Right cardiac atrium (tissue), 5 donors: ENCODE results near the gene RRP15. TPM values are rescaled to one million over a fixed set of nuclear protein-coding genes. Genes with fewer than 3 reads are reported as not detected.
"Not testable (repeated sequence)": the region's sequence is repeated elsewhere in the genome, so short reads cannot be mapped to it uniquely, and the experiment has no call there.

Experiments
- ATAC-seq, 2 donors: fragments of 200-7000 bp; cut with Tn5 transposase; one replicate each; pipeline versions ENCODE4 v1.8.0 to v1.9.1; 2020; ENCODE audit warnings: moderate library complexity in 2 of 2, mild to moderate bottlenecking in 1 of 2
- DNase-seq, 3 donors: peaks; one replicate each; pipeline ENCODE4 v3.0.0-alpha.2; 2020
- H3K27ac ChIP-seq: one replicate; pipeline ENCODE4 v1.5.1; 2013; ENCODE audit warnings: mild to moderate bottlenecking, low read length, control low read depth, moderate library complexity
- H3K27me3 ChIP-seq: one replicate; pipeline ENCODE4 v1.6.1; 2013; ENCODE audit not compliant: control insufficient read depth, insufficient read depth
- H3K4me1 ChIP-seq: one replicate; pipeline ENCODE4 v1.6.1; 2013; ENCODE audit warnings: low read length; ENCODE audit not compliant: control insufficient read depth, insufficient read depth
- H3K4me3 ChIP-seq: one replicate; pipeline ENCODE4 v1.5.1; 2013; ENCODE audit warnings: low read length, control low read depth
- H3K9me3 ChIP-seq: one replicate; pipeline ENCODE4 v1.6.1; 2013; ENCODE audit warnings: low read length; ENCODE audit not compliant: control insufficient read depth
- WGBS: extraction: QIAGEN DNeasy Blood & Tissue Kit; methylation state at CpG from one replicate; pipeline ENCODE4 v1.1.7; 2013; 5-methylcytosine and 5-hydroxymethylcytosine counted together
- intact Hi-C, 4 donors: fragments of 100-400 bp; cut with DNase I; formaldehyde crosslinking; loops; one replicate each; pipeline versions ENCODE4 v1.11.0 to v1.14.0; 2022 to 2023
- polyA plus RNA-seq: library from polyadenylated mRNA; stranded (reverse); fragments of 200-250 nt; gene quantifications from one replicate; pipeline ENCODE4 v1.2.3, GENCODE V29; 2013
- total RNA-seq, 4 donors: library from RNA; stranded (reverse); fragmentation: NEBNext Ultra II Directional; extraction: Animal tissue kit (Norgen Biotek cat#: 25700); gene quantifications; one replicate each; pipeline ENCODE4 v1.2.1, GENCODE V29; 2021
- donor health status: healthy with polysubstance abuse.
- donor health status: DM: no; HTN: yes; CAD: no.
- donor health status: DM: no; HTN: no; CAD: no.
- donor health status: DM: no; HTN: yes; CAD: no; lungs with severe emphysema.
- donor health status: DM: yes; HTN: yes; CAD: no.

Gene RRP15
- total and polyA plus RNA-seq, 5 donors, result 3.8 to 24.7 (median 19.8) TPM

DNA sequence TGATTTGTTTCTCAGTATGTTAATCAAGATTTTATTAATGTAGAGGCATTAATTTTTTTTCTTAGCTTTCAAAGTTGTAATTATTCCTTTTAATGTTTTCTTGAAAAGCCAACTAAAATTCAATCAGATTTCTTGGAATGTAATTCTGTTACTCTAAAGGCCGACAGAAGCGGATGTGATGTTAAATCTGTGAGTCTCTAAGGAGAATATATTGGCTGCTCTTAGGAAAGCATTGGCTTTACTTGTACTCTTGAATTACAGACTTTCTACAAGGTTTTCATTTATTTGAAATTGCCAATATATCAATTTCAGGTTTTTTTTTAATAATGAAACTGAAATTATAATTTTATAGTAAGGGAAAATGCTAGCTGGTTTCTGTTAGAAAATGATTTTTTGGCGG, 29.2 kb downstream of the RRP15 start:
- intact Hi-C loops, result no loop called here
- H3K4me1 ChIP-seq, result peaks cover 1% of the 10 kb centered on the region
- DNase-seq (no peak), ATAC-seq (no peak)
- no peaks in the 10 kb centered on the region for H3K27me3 ChIP-seq
- no peak overlapping the region for H3K27ac ChIP-seq
- no peaks in the 10 kb centered on the region for H3K9me3 ChIP-seq
- no peak overlapping the region for H3K4me3 ChIP-seq
- WGBS, result 82% methylated on average over 3 of the region's 3 CpGs

DNA sequence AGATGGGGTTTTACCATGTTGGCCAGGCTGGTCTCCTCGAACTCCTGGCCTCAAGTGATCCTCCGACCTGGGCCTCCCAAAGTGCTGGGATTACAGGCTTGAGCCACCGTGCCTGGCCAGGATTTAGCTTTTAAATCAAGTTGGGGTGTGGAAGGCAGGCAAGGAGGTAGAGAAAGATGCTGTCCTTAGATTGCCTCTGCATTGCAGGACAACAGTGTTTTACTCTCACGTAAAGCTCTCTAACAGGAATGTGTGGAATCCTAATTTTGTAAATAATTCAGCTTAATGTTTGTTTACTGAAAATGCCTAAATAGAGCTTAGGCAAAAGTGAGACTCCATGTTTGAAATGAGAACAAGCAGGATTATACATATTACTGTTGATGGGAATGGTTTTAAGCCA, 30.5 kb downstream of the RRP15 start:
- intact Hi-C loops, result no loop called here
- peaks cover 1% of the 10 kb centered on the region for H3K4me1 ChIP-seq
- H3K4me3 ChIP-seq, result no peak overlapping the region
- no peaks in the 10 kb centered on the region for H3K27me3 ChIP-seq
- ATAC-seq, result no peak
- no peak overlapping the region for H3K27ac ChIP-seq
- 96% methylated on average over 4 of the region's 4 CpGs for WGBS
- DNase-seq, result no peak
- no peaks in the 10 kb centered on the region for H3K9me3 ChIP-seq

DNA sequence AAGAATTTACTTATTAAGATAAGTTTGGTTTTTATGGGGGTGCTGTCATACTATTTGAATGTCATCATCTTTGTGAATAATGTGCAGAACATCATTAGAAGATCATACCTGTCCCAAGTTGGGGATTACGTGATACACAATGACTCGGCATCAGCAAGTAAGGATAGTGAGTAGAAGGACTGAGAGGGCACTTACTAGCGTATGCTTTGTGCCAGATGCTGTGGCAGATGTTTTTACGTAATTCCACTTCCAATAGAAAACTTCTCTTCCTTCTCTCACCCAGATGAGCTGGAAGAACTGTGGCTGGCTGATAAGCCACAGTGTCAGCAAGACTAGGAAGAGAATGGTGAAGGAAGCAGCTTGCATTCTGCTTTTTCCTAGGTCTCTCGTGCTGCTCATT, 32.0 kb downstream of the RRP15 start:
- DNase-seq, result no peak

GRCh38 chr1:218320182-218320581, 35.1 kb downstream of the RRP15 start:
- H3K27ac ChIP-seq, ATAC-seq, intact Hi-C loops, H3K4me3 ChIP-seq, H3K9me3 ChIP-seq, H3K4me1 ChIP-seq, H3K27me3 ChIP-seq, DNase-seq: not testable (repeated sequence)
- 100% methylated on average over 3 of the region's 3 CpGs for WGBS

More for the DNA sequence above, 32.0 kb downstream of the RRP15 start:
- no peak overlapping the region for H3K4me3 ChIP-seq
- H3K9me3 ChIP-seq, result no peaks in the 10 kb centered on the region
- intact Hi-C loops, result no loop called here
- peaks cover 1% of the 10 kb centered on the region for H3K4me1 ChIP-seq
- no peak for ATAC-seq
- WGBS, result 84% methylated on average over 5 of the region's 5 CpGs
- H3K27ac ChIP-seq, result no peak overlapping the region
- no peaks in the 10 kb centered on the region for H3K27me3 ChIP-seq

GRCh38 chr1:218322762-218323161, 37.7 kb downstream of the RRP15 start:
- 95% methylated on average over 17 of the region's 17 CpGs for WGBS
- H3K27me3 ChIP-seq, result no peaks in the 10 kb centered on the region

GRCh38 chr1:218323568-218324225, 38.6 kb downstream of the RRP15 start:
- Histone ChIP-seq H3K4me3 (no peak overlapping the region), H3K27ac (no peak overlapping the region), H3K27me3 (no peaks in the 10 kb centered on the region), H3K4me1 (no peaks in the 10 kb centered on the region), H3K9me3 (no peaks in the 10 kb centered on the region)
- peak in 2 of 3 donors; percentile 45 to 54 for DNase-seq
- WGBS, result 97% methylated on average over 21 of the region's 21 CpGs
- ATAC-seq, result peak; percentile 25 to 36
- intact Hi-C loops, result no loop called here

More at GRCh38 chr1:218322762-218323161, 37.7 kb downstream of the RRP15 start:
- H3K4me1 ChIP-seq, result no peaks in the 10 kb centered on the region
- H3K4me3 ChIP-seq, result no peak overlapping the region
- peak in 1 of 2 donors; percentile 18 for ATAC-seq
- H3K27ac ChIP-seq, result no peak overlapping the region
- DNase-seq, result peak in 1 of 3 donors; percentile 43
- H3K9me3 ChIP-seq, result no peaks in the 10 kb centered on the region
- intact Hi-C loops, result no loop called here

GRCh38 chr1:218324226-218324580, 39.1 kb downstream of the RRP15 start:
- H3K27me3 ChIP-seq, result no peaks in the 10 kb centered on the region
- peak in 1 of 2 donors; percentile 11 for ATAC-seq
- intact Hi-C loops, result no loop called here
- no peaks in the 10 kb centered on the region for H3K9me3 ChIP-seq
- 97% methylated on average over 20 of the region's 20 CpGs for WGBS
- no peak overlapping the region for H3K4me3 ChIP-seq
- no peaks in the 10 kb centered on the region for H3K4me1 ChIP-seq
- DNase-seq, result peak in 2 of 3 donors; percentile 22 to 42
- H3K27ac ChIP-seq, result no peak overlapping the region

GRCh38 chr1:218328769-218329168, 43.7 kb downstream of the RRP15 start:
- DNase-seq (no peak), ATAC-seq (no peak)
- intact Hi-C loops, result no loop called here
- Histone ChIP-seq H3K4me3 (no peak overlapping the region), H3K27ac (no peak overlapping the region), H3K9me3 (no peaks in the 10 kb centered on the region), H3K4me1 (no peaks in the 10 kb centered on the region), H3K27me3 (no peaks in the 10 kb centered on the region)
- 89% methylated on average over 3 of the region's 3 CpGs for WGBS

DNA sequence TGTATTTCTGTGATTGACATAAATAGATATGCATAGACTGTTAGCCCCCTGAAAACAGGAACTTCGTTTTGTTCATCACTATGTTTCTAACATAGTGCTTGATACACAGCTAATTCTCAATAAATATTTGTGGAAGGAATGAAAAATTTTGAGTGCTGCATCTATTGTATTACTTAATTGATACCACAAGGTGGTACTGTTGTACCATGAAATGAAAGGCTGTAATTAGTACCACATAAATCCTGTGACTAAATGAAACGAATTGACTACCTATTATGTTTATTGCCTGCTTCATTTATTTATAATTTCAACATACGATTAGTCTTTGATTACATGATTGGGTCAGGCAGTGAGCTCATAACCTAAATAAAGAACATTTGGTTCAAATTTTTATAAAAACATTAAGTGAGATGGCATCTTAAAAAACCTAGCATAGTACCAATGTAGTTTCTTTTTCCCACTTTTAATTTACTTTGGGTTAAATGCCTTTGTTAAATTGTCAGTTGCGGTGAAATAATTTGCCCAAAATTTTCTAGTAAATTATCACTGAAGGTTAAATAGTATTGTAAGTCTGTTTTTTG, 45.0 kb downstream of the RRP15 start:
- intact Hi-C loops, result loop anchor here in 3 of 4 donors (10.0 kb wide), 2 partner anchors 1235 to 1335 kb away; no protein-coding TSS in a partner anchor
- no peak overlapping the region for H3K4me3 ChIP-seq
- WGBS, result 26% methylated on average over 4 of the region's 4 CpGs
- DNase-seq (no peak), ATAC-seq (peak; percentile 29 to 53)
- no peak overlapping the region for H3K27ac ChIP-seq
- no peaks in the 10 kb centered on the region for H3K9me3 ChIP-seq
- no peaks in the 10 kb centered on the region for H3K4me1 ChIP-seq
- H3K27me3 ChIP-seq, result no peaks in the 10 kb centered on the region

- ATAC-seq, result no peak
- no peak overlapping the region for H3K27ac ChIP-seq
- H3K27me3 ChIP-seq, result no peaks in the 10 kb centered on the region
- intact Hi-C loops, result loop anchor here in 3 of 4 donors (10.0 kb wide), 2 partner anchors 1232 to 1332 kb away; no protein-coding TSS in a partner anchor
- H3K9me3 ChIP-seq, result no peaks in the 10 kb centered on the region
- no peak overlapping the region for H3K4me3 ChIP-seq
- DNase-seq, result no peak
- H3K4me1 ChIP-seq, result no peaks in the 10 kb centered on the region
Observed at GRCh38 chr1:218332416-218332815, 47.3 kb downstream of the RRP15 start.

DNA sequence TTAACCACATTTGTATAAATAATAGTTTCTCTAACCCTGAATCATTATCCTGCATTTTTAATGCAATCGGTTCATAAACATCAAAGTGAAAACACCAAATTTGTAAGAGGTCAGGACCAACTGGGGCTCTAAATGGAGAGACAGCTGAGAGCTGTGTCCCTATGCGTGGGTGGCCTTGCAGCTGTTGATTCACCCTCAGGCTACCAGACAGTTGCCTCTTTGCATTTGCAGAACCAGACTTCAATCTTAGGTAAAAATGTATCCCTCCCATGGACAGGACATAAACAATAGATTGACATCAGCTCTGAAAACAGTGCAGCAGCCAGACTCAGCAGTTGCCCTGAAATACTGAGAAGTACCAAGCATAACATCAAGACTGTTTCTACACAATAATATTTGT, 51.2 kb downstream of the RRP15 start:
- 73% methylated on average over 2 of the region's 2 CpGs for WGBS
- ATAC-seq, result no peak

More for the DNA sequence above, 51.2 kb downstream of the RRP15 start:
- H3K4me3 ChIP-seq, result no peak overlapping the region
- intact Hi-C loops, result loop anchor here in 3 of 4 donors (10.0 kb wide), 2 partner anchors 1228 to 1328 kb away; no protein-coding TSS in a partner anchor
- H3K27me3 ChIP-seq, result no peaks in the 10 kb centered on the region
- no peak for DNase-seq
- H3K27ac ChIP-seq, result no peak overlapping the region
- H3K4me1 ChIP-seq, result no peaks in the 10 kb centered on the region
- no peaks in the 10 kb centered on the region for H3K9me3 ChIP-seq
